ENCODE data around the gene LRRN1.
A peak's percentile ranks its signal among the peaks of the same experiment; 100 is the strongest.

LRRN1 gene

DNA sequence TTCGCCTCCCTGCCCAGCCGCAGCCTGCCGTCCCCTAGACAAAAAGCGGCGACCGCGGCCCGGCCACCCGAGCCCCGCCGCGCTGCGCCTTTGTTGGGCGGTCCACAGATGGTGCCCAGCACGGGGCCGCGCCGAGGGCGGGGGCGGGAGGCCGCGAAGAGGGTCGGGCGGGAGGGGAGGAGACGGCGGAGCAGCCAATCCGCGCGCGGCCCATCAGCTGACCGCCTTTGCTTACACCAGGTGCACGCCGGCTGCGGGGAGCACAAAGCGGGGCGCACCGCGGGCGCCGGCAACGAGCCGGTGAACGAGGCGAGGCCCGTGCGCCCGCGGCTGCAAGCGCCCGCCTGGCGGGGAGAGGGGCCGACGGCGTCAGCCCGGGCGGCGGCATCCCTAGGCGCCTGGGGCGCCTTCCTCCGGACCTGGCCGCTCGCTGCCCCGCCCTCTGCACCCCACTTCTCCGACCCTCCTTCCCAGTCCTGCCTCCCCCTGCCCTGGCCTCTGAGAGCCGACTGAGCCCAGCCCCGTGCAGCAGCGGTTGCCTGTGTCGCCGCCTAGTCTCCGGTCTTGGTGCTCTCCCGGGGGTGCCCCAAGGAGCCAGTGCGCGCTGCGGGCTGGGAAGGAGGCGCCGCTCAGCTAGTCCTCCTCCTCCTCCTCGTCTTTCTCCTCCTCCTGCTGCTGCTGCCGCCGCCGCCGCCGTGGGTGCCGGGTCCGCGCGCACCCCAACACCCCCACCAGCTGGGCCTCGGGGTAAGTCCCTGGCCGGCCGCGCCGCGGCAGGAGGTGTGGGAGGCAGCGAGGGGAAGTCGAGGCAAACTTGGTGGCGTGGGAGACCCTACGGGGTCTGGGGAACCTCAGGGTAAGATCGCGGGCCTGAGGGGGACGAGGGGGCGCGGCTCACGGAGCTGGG lies at the start of gene LRRN1:
TSS of gene LRRN1 (plus strand) at position 259 of the 907 bp plus-strand sequence. CDS start 45,211 bp downstream, outside the sequence.
- DNase-seq, result peak; percentile 4

DNA sequence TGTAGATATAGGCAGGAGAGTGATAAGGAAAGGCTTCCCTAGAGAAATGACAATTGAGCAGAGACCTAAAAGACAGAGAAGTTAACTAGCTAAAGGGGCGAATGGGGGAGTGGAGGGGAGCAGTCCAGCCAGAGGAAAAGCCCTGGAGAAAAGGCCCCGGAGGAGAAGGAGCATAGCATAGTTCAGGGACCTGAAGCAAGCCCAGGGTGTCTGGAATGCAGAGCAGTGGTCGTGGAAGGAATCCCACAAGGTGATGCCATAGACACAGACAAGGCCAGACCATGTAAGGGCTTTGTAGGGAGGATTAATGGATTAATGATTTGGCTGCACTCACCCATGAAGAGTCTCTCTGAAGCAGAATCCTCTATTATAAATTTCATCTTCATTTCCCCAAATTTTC lies 45.8 kb upstream of the LRRN1 start:
- DNase-seq, result no peak

DNA sequence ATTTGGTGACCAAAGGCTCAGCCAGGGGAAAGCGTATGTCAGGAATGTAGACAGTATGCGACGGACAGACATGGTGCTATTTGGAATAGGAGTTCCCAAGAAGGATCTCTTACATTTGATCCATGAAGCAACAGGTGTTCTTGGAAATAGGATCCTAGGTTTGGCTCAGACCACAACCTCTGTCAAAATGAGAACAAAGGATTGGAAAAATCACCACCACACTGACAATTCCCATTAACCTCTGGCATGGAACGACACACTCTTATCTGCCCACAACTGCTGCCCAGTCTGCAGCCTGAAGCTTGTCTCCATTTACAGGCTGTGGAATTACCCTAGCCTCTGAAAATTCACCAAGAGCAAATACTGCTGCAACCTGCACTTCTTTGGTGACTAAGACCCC lies 33.6 kb upstream of the LRRN1 start:
- DNase-seq, result no peak

- no peak for DNase-seq
These were observed 33.1 kb upstream of the LRRN1 start for GRCh38 chr3:3766140-3766539.

DNA sequence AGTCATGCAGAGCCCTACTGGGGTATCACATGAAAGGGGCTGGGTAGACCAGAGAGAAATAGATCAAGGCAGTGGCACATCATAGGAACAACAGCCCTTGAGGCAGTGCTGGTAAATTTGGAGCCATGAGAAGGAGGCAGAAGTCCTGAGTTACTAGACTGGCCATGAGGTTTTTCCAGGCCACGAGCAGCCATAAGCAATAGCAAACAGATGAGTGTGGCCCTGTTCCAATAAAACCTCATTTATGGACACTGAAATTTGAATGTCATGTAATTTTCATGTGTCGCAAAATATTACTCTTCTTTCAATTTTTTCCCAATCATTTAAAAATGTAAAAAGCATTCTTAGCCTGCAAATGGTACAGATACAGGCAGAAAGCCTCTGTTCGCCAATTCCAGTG lies 28.1 kb upstream of the LRRN1 start:
- no peak for DNase-seq

DNA sequence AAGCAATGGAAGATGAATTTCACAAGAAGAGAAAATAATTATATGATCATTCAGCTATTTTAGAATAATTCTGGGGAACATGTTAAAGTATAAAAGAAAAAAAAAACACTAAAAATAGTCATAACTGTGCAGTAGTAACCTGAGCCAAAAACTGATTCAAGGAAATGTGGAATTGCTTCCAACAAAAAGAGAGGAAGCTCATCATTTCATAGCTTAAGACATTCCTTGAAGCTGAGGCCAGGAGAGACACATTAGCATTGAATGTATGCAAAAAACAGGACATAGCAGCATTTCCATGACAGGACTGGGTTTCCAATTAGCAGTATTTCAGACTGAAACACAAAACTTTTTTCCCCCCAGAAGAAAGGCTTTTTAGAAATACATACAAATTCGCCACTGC lies 27.7 kb upstream of the LRRN1 start:
- no peak for DNase-seq

DNA sequence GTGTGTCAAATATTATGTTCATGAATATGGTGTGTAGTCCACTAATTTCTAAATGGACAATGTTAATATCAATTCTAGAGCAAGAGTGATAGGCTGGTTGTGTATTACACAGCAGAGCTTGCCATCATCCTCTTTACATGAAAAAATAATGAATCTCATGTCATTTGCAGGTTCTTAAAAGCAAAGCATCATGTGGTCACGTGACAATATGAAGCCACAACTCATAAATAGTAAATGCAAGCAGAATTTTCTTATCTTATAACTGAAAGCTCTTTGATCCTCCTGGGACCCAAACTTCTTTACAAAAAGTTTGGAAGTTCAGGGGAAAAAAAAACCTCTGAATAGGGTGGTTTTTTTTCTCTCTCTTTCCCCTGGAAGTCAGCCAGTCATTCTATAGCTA lies 26.9 kb upstream of the LRRN1 start:
- DNase-seq, result no peak

DNA sequence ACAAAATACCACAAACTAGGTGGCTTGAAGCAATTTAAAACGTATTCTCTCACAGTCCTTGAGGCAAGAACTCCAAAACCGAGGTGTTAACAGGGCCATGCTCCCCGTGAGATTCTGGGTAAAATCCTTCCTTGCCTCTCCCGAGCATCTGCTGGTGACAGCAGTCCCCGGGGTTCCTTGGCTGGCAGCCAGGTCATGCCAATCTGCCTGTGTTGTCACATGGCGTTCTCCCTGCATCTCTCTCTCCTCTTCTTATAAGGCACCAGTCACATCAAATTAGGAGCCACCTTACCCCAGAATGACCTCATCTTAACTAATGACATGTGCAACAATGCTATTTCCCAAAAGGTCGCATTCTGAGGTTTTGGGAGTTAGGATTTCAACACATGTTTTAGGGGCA lies 26.3 kb upstream of the LRRN1 start:
- no peak for DNase-seq

DNA sequence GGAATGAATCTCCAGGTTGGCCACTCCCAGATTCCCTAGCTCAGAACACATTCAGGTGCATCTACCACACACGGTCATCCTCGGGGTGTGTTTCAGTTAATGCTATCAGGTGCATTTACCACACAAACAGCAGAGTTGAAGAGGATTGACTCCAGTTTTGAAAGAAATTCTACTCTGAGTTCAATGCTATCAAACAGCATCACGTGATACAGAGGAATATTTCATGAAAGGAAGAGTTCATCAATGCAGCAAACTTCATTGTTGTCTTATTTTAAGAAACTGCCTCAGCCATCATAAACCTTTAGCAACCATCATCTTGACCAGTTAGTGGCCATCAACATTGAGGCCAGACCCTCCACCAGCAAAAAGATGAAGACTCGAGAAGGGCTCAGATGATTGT lies 22.6 kb upstream of the LRRN1 start:
- DNase-seq, result no peak

- no peak for DNase-seq
These were observed 21.0 kb upstream of the LRRN1 start for GRCh38 chr3:3778216-3778615.

DNA sequence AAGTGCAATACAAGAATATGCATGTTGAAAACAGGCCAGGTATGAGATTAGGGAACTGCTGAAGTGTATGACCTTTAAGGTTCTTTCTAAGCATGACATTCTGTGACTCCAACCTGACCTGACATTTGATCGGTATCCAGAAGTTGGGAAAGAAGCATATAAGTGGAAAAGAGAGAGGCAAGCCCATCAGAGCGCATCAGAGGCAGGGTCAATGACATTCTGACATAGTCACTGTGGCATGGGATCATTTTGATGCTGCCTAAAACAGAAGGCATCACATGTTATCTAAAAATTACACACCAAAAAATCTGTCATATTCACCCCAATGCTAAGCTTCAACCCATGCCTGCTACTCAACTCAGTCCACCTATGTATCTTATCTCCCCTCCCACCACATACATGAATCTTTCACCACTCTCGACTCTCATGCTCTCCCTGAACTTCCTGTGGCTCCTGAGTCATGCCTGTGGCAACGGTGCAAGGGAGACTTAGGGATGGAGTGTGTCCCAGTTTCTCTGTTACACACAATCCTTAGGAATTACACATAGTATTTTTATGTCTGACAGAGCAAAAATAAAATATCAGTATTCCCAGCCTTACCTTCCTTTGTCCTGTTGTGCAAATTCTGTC lies 20.5 kb upstream of the LRRN1 start:
- no peak for DNase-seq

DNA sequence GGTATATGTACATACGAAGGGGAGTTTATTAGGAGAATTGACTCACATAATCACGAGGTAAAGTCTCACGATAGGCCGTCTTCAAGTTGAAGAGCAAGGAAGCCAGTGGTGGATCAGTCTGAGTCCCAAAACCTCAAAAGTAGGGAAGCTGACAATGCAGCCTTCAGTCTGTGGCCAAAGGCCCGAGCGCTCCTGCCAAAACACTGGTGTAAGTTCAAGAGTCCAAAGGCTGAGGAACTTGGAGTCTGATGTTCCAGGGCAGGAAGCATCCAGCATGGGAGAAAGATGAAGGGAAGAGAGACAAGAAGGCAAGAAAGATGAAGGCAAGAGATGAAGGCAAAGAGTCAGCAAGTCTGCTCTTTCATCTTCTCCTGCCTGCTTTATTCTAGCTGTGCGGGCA lies 16.8 kb upstream of the LRRN1 start:
- no peak for DNase-seq

- DNase-seq, result no peak
These were observed 16.0 kb upstream of the LRRN1 start for GRCh38 chr3:3783210-3783609.

DNA sequence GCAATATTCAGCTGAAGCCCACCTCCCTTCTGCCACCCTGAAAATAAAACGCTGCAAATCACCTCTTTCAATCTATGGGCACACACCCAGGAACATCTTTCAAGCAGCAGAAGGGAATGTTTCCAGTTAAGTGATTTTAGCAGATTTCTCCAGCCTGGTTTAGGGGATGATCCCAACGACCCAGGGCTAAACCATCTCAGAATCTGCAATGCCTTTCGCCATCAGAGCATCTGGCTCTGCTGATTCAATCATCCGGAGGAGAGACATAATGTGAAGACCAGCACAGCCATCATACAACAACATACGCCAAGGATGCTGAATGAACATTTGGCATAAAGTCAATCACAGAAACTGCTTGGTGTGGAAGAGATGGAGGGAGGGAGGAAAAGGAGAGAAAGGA lies 15.5 kb upstream of the LRRN1 start:
- no peak for DNase-seq

DNA sequence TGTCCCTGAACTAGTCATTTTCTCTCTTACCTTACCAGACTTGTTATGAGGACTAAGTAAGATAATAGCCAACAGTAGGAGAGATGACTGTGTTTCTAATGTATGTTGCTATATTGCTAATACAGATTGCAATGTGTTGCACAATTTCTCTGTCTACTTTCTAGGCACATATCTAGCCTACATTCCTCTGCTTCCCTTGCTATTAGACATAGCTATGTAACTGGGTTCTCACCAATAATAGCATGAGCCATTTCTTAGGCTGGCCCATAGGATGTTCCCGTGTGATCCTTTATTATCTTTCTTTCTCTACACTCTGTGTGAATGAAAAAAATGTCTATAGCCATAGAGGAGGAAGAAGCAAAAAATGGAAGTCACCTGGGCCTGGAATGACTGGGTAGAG lies 6.8 kb upstream of the LRRN1 start:
- DNase-seq, result no peak

GRCh38 chr3:3798631-3799113 lies 559 bp upstream of the LRRN1 start:
- DNase-seq, result no peak

GRCh38 chr3:3800080-3800455 lies 837 bp downstream of the LRRN1 start:
- DNase-seq, result no peak

- no peak for DNase-seq
These were observed 1.7 kb downstream of the LRRN1 start for GRCh38 chr3:3800685-3801493.

DNA sequence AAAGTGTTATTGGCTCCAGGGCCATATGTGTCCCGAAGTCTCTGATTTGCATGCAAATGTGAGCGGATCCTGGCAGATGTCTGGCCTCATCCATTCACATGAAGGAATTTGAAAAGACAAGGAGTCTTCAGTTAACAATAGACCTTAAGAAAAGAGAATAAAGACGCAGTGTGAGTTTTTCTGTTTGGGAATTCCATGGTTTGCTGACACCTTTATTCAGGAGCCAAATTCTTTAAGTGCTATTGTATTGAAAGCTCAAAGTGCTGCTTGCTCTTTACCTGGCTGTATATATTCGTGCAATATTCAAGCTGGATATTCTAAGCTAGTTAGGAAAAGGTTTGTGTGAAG lies 2.2 kb downstream of the LRRN1 start:
- DNase-seq, result no peak

- DNase-seq, result no peak
These were observed 2.8 kb downstream of the LRRN1 start for GRCh38 chr3:3802046-3802445.

DNA sequence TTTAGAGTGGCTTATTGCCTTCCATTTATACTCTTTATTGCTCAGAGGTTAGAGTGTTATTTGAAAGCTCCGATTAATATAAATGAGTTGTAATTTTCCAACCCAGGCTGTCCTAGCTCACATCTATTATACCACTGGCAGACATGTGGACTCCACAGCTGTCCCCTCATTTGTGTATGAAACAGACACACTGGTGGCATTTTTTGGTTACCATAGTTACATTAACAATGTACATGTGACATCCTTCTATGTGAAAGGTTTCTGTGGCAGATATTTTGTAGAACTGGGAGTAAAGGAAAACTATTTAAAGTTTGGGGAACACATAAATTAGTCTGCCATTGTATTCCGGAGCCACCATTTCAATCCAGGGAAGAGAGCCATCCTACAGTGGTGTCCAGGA lies 5.3 kb downstream of the LRRN1 start:
- no peak for DNase-seq

DNA sequence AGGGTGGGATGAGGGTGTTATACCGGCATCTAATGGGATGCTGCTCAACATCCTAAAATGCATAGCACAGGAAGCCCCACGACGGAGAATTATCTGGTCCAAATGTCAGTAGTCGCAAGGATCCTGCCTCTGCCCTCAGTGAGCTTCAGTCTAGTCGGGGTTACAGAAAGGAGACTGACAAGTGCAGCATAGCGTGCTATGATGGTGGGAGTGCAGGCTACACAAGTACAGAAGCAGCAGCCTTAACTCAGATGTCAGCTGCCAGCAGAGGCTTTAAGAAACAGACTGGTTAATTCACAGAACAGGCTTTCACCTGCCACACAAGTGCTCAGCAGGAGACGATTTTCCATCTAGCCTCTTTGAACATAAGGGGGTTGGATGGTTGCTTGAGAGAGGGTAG lies 6.9 kb downstream of the LRRN1 start:
- DNase-seq, result no peak

DNA sequence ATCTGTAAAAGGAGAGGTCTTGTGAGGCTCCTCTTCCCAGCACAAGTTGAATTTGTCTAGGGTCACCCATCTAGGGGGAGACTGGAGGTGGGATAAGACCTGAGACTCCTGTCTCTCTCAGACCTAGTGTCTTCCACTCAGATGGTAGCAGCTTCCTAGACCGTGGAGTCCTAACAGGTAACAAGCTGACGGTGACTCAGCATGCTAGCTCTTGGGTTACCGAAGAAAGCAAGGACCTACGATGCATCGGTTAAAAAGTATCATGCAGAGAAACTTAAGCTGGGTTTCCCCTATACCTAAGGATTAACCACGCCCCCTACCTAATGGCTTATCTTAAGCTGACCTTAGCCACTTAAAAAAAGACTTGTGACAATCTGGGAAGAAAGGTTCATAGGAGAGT lies 7.6 kb downstream of the LRRN1 start:
- no peak for DNase-seq

GRCh38 chr3:3813013-3813412 lies 13.8 kb downstream of the LRRN1 start:
- no peak for DNase-seq

Data from activated CD4-positive, alpha-beta T cell treated with anti-CD3 and anti-CD28 coated beads, Interleukin-2, amount 50 U/mL, for 1 hour (primary cell).